Hepatocyte (in vitro differentiated cells): Measurements from ENCODE around the gene RICTOR. TPM values are rescaled to one million over a fixed set of nuclear protein-coding genes. Genes with fewer than 3 reads are reported as not detected.

ENCODE experiments used
- DNase-seq: peaks from one replicate; pipeline ENCODE4 v3.0.0-alpha.2; 2016; ENCODE audit warnings: low spot score
- H2AFZ ChIP-seq: fragments of 200-600 bp; sonication (generic); 2 replicates; pipeline ENCODE4 v1.6.0; 2016; ENCODE audit warnings: antibody characterized with exemption, mild to moderate bottlenecking
- H3K27ac ChIP-seq: fragments of 200-600 bp; sonication (generic); 2 replicates; pipeline ENCODE4 v1.5.1; 2016; ENCODE audit warnings: mild to moderate bottlenecking
- H3K27me3 ChIP-seq: fragments of 200-600 bp; sonication (generic); 2 replicates; pipeline ENCODE4 v1.6.1; 2016
- H3K36me3 ChIP-seq: fragments of 200-600 bp; sonication (generic); replicated peaks from 2 replicates; pipeline ENCODE4 v1.5.1; 2016; ENCODE audit warnings: low read depth; ENCODE audit not compliant: insufficient read depth
- H3K4me1 ChIP-seq: fragments of 200-600 bp; sonication (generic); 2 replicates; pipeline ENCODE4 v1.5.1; 2016; ENCODE audit warnings: mild to moderate bottlenecking, moderate library complexity; ENCODE audit not compliant: insufficient read depth
- H3K4me2 ChIP-seq: fragments of 200-600 bp; sonication (generic); 2 replicates; pipeline ENCODE4 v1.6.0; 2016
- H3K4me3 ChIP-seq: fragments of 200-600 bp; sonication (generic); 2 replicates; pipeline ENCODE4 v1.5.1; 2016; ENCODE audit warnings: mild to moderate bottlenecking
- H3K79me2 ChIP-seq: fragments of 200-600 bp; sonication (generic); 2 replicates; pipeline ENCODE4 v1.6.0; 2017; ENCODE audit warnings: mild to moderate bottlenecking
- H3K9me2 ChIP-seq: fragments of 200-600 bp; sonication (generic); replicated peaks from 2 replicates; pipeline ENCODE4 v1.6.0; 2017; ENCODE audit warnings: mild to moderate bottlenecking; ENCODE audit not compliant: insufficient read depth
- H3K9me3 ChIP-seq: fragments of 200-600 bp; sonication (generic); 2 replicates; pipeline ENCODE4 v1.5.1; 2016; ENCODE audit warnings: low read depth, mild to moderate bottlenecking
- H4K20me1 ChIP-seq: fragments of 200-600 bp; sonication (generic); 2 replicates; pipeline ENCODE4 v1.6.0; 2016; ENCODE audit warnings: mild to moderate bottlenecking; ENCODE audit not compliant: insufficient read depth, poor library complexity, severe bottlenecking
- CTCF ChIP-seq: fragments of 200-600 bp; sonication (generic); IDR thresholded peaks from 2 replicates; pipeline ENCODE4 v1.5.1; 2016; ENCODE audit warnings: antibody characterized with exemption, mild to moderate bottlenecking; ENCODE audit not compliant: poor library complexity
- EZH2 ChIP-seq: fragments of 200-600 bp; sonication (generic); IDR thresholded peaks from 2 replicates; pipeline ENCODE4 v1.6.1; 2016; ENCODE audit warnings: antibody characterized with exemption, mild to moderate bottlenecking, borderline replicate concordance
- EZH2phosphoT487 ChIP-seq: fragments of 200-600 bp; sonication (generic); IDR thresholded peaks from one replicate; pipeline ENCODE4 v1.6.1; 2018; ENCODE audit warnings: antibody characterized with exemption, mild to moderate bottlenecking, low read depth, moderate library complexity; ENCODE audit not compliant: unreplicated experiment, severe bottlenecking
- WGBS: methylation state at CpG from one replicate; pipeline ENCODE4 v1.1.6; 2016; ENCODE audit warnings: low lambda C conversion rate; ENCODE audit errors: missing lambda C conversion rate; 5-methylcytosine and 5-hydroxymethylcytosine counted together
- polyA plus RNA-seq: library from polyadenylated mRNA; unstranded; fragments of >200 nt; fragmentation: Nextera tagmentation; extraction: Ambion mirVana; gene quantifications from 2 replicates; pipeline ENCODE4 v1.2.1, GENCODE V29; 2016
- total RNA-seq: library from RNA; depleted of rRNA; stranded (reverse); fragments of >200 nt; gene quantifications from 2 replicates; pipeline ENCODE4 v1.2.3, GENCODE V29; 2014

Gene RICTOR
- total and polyA plus RNA-seq, 2 experiments from 2014 or later = 8.5 to 29.1 TPM

GRCh38 chr5:39063037-39063436 lies 11.2 kb downstream of the RICTOR start:
- 82% methylated on average over 2 of the region's 2 CpGs for WGBS
- no peak overlapping the region for H3K27ac ChIP-seq
- H3K79me2 ChIP-seq = peaks cover 97% of the 10 kb centered on the region
- DNase-seq = no peak
- H3K4me3 ChIP-seq = no peak overlapping the region
- H3K4me2 ChIP-seq = peak overlapping the region; percentile 27
- peaks cover 10% of the 10 kb centered on the region for H3K4me1 ChIP-seq
- TF ChIP-seq CTCF = no peak
- no peak for TF ChIP-seq EZH2
- TF ChIP-seq EZH2phosphoT487 = no peak
- H2AFZ ChIP-seq = no peak overlapping the region
- H3K9me3 ChIP-seq = no peaks in the 10 kb centered on the region
- no peaks in the 10 kb centered on the region for H3K27me3 ChIP-seq
- peaks cover 29% of the 10 kb centered on the region for H4K20me1 ChIP-seq
- no peaks in the 10 kb centered on the region for H3K9me2 ChIP-seq
- H3K36me3 ChIP-seq = no peaks in the 10 kb centered on the region

GRCh38 chr5:39062530-39062929 lies 11.7 kb downstream of the RICTOR start:
- no peaks in the 10 kb centered on the region for H3K9me3 ChIP-seq
- peaks cover 29% of the 10 kb centered on the region for H4K20me1 ChIP-seq
- H3K27ac ChIP-seq = no peak overlapping the region
- H2AFZ ChIP-seq = no peak overlapping the region
- no peak overlapping the region for H3K4me3 ChIP-seq
- H3K27me3 ChIP-seq = no peaks in the 10 kb centered on the region
- no peaks in the 10 kb centered on the region for H3K9me2 ChIP-seq
- no peaks in the 10 kb centered on the region for H3K36me3 ChIP-seq
- H3K4me2 ChIP-seq = peak overlapping the region; percentile 27
- peaks cover 10% of the 10 kb centered on the region for H3K4me1 ChIP-seq
- TF ChIP-seq EZH2phosphoT487 (no peak), CTCF (no peak)
- H3K79me2 ChIP-seq = peaks cover 97% of the 10 kb centered on the region
- DNase-seq = no peak

- no peak overlapping the region for H3K27ac ChIP-seq
- peaks cover 10% of the 10 kb centered on the region for H3K4me1 ChIP-seq
- no peaks in the 10 kb centered on the region for H3K27me3 ChIP-seq
- peaks cover 97% of the 10 kb centered on the region for H3K79me2 ChIP-seq
- H2AFZ ChIP-seq = no peak overlapping the region
- TF ChIP-seq EZH2phosphoT487 (no peak), EZH2 (no peak), CTCF (no peak)
- WGBS = 87% methylated on average over 3 of the region's 3 CpGs
- H3K36me3 ChIP-seq = no peaks in the 10 kb centered on the region
- no peaks in the 10 kb centered on the region for H3K9me3 ChIP-seq
- no peak for DNase-seq
- H3K9me2 ChIP-seq = no peaks in the 10 kb centered on the region
- H4K20me1 ChIP-seq = peaks cover 29% of the 10 kb centered on the region
- H3K4me3 ChIP-seq = no peak overlapping the region
- no peak overlapping the region for H3K4me2 ChIP-seq
Measured at GRCh38 chr5:39062104-39062503, 12.1 kb downstream of the RICTOR start.

GRCh38 chr5:39059064-39059463 lies 15.1 kb downstream of the RICTOR start:
- Histone ChIP-seq H3K9me2 (no peaks in the 10 kb centered on the region), H3K4me3 (no peak overlapping the region), H3K27ac (no peak overlapping the region), H3K9me3 (no peaks in the 10 kb centered on the region), H4K20me1 (peaks cover 20% of the 10 kb centered on the region), H3K36me3 (no peaks in the 10 kb centered on the region), H2AFZ (no peak overlapping the region), H3K27me3 (no peaks in the 10 kb centered on the region), H3K4me2 (no peak overlapping the region), H3K4me1 (peaks cover 10% of the 10 kb centered on the region), H3K79me2 (peaks cover 97% of the 10 kb centered on the region)
- 68% methylated on average over 2 of the region's 2 CpGs for WGBS
- no peak for DNase-seq
- TF ChIP-seq EZH2 = no peak
- no peak for TF ChIP-seq CTCF
- TF ChIP-seq EZH2phosphoT487 = no peak
